Endothelial cell of umbilical vein (primary cell): ENCODE results near the gene CREB3. TPM values are rescaled to one million over a fixed set of nuclear protein-coding genes. Genes with fewer than 3 reads are reported as not detected.

Source experiments
- BruUV-seq: library from RNA; stranded (reverse); fragments of 400-500 nt; replicated peaks from 2 replicates; lab custom pipeline; 2021; lab: Mats Ljungman, UMichigan
- CTCF ChIA-PET: fragments of 300-600, 350-600 bp; sonication (Branson Sonifier 250); formaldehyde crosslinking; loops from one replicate; lab custom pipeline; 2021; ENCODE audit warnings: antibody characterized with exemption, inconsistent platforms; lab: Charles Lee
- POLR2A ChIA-PET: fragments of 300-600, 350-600 bp; sonication (Branson Sonifier 250); formaldehyde crosslinking; loops from one replicate; lab custom pipeline; 2021; ENCODE audit warnings: antibody characterized with exemption, inconsistent platforms; lab: Charles Lee
- DNase-seq: peaks from one replicate; pipeline ENCODE4 v3.0.0-alpha.2; 2011; ENCODE audit warnings: low read depth, low spot score
- FAIRE-seq: peaks from 2 replicates; lab custom pipeline; 2011; peaks lifted over from hg19 to GRCh38; lab: Jason Lieb, UNC
- H2AFZ ChIP-seq: 2 replicates; pipeline ENCODE4 v1.6.0; 2012; ENCODE audit warnings: low read depth, low read length, control low read depth, inconsistent platforms
- H3K27ac ChIP-seq: 2 replicates; pipeline ENCODE4 v1.5.1; 2011; ENCODE audit warnings: low read depth, mild to moderate bottlenecking, control low read depth, low read length, moderate library complexity; ENCODE audit not compliant: insufficient read depth
- H3K27me3 ChIP-seq, 2 experiments: 2 replicates each; pipeline versions ENCODE4 v1.6.0 to v1.6.1; 2011; ENCODE audit warnings: low read length in 2 of 2, mixed read lengths in 1 of 2; ENCODE audit not compliant: control insufficient read depth in 2 of 2, insufficient read depth in 2 of 2
- H3K36me3 ChIP-seq, 2 experiments: 2 replicates in 1 of 2; 3 replicates in 1 of 2; pipeline ENCODE4 v1.5.1; 2011; ENCODE audit warnings: low read length in 2 of 2, mild to moderate bottlenecking in 1 of 2, moderate library complexity in 1 of 2; ENCODE audit not compliant: control insufficient read depth in 2 of 2, insufficient read depth in 2 of 2; ENCODE audit errors: extremely low read depth in 1 of 2
- H3K4me1 ChIP-seq: 3 replicates; pipeline ENCODE4 v1.5.1; 2011; ENCODE audit warnings: mild to moderate bottlenecking, low read length; ENCODE audit not compliant: control insufficient read depth, insufficient read depth; ENCODE audit errors: extremely low read depth
- H3K4me2 ChIP-seq: 2 replicates; pipeline ENCODE4 v1.6.1; 2011; ENCODE audit warnings: low read length, control low read depth, mixed read lengths; ENCODE audit not compliant: insufficient read depth
- H3K4me3 ChIP-seq, 3 experiments: fragments of 200-600 bp in 1 of 3; sonication (generic), shearing (Covaris generic) in 1 of 3; replicated peaks in 1 of 3; 2 replicates each; pipeline ENCODE4 v1.5.1; 2011 to 2016; ENCODE audit warnings: control low read depth in 3 of 3, low read length in 3 of 3, mild to moderate bottlenecking in 2 of 3, inconsistent platforms in 1 of 3, low read depth in 1 of 3, moderate library complexity in 1 of 3; ENCODE audit not compliant: insufficient read depth in 1 of 3
- H3K79me2 ChIP-seq: 2 replicates; pipeline ENCODE4 v1.6.0; 2012; ENCODE audit warnings: low read length, inconsistent platforms; ENCODE audit not compliant: control insufficient read depth, insufficient read depth
- H3K9ac ChIP-seq: replicated peaks from 2 replicates; pipeline ENCODE3; 2011; ENCODE audit warnings: low read length, control low read depth; ENCODE audit not compliant: insufficient read depth; ENCODE audit errors: extremely low read depth
- H3K9me1 ChIP-seq: replicated peaks from 3 replicates; pipeline ENCODE4 v1.6.0; 2011; ENCODE audit warnings: mild to moderate bottlenecking, low read length; ENCODE audit not compliant: control insufficient read depth, insufficient read depth; ENCODE audit errors: extremely low read depth
- H3K9me3 ChIP-seq: replicated peaks from 2 replicates; pipeline ENCODE4 v1.5.1; 2012; ENCODE audit warnings: low read length, inconsistent platforms; ENCODE audit not compliant: control insufficient read depth, insufficient read depth
- H4K20me1 ChIP-seq: replicated peaks from 2 replicates; pipeline ENCODE3; 2011; ENCODE audit warnings: mild to moderate bottlenecking, low read length; ENCODE audit not compliant: control insufficient read depth, insufficient read depth; ENCODE audit errors: extremely low read depth
- CTCF ChIP-seq, 2 donors: IDR thresholded peaks; 1 replicate in 1 of 2; 2 replicates in 1 of 2; pipeline ENCODE4 v1.5.1; 2011; ENCODE audit warnings: low read length in 2 of 2, mild to moderate bottlenecking in 2 of 2, moderate library complexity in 2 of 2, control low read depth in 1 of 2, inconsistent platforms in 1 of 2, low read depth in 1 of 2; ENCODE audit not compliant: insufficient read depth in 1 of 2; ENCODE audit errors: extremely low read depth in 1 of 2
- EZH2 ChIP-seq: IDR thresholded peaks from 2 replicates; pipeline ENCODE4 v1.6.1; 2012; ENCODE audit warnings: borderline replicate concordance, low read depth, mild to moderate bottlenecking, moderate library complexity, low read length, inconsistent platforms; ENCODE audit not compliant: severe bottlenecking
- FOS ChIP-seq: IDR thresholded peaks from 2 replicates; pipeline ENCODE4 v1.6.1; 2011; ENCODE audit warnings: mild to moderate bottlenecking, low read length, moderate library complexity, borderline replicate concordance; ENCODE audit not compliant: insufficient read depth
- POLR2A ChIP-seq: IDR thresholded peaks from 2 replicates; pipeline ENCODE4 v1.6.1; 2012; ENCODE audit warnings: low read depth, mild to moderate bottlenecking, control low read depth, low read length
- POLR2AphosphoS5 ChIP-seq: IDR thresholded peaks from 2 replicates; pipeline ENCODE4 v1.6.1; 2012; ENCODE audit warnings: low read depth, mild to moderate bottlenecking, control low read depth, low read length, moderate library complexity; ENCODE audit not compliant: insufficient read depth
- dilution Hi-C: fragments of 300-500 bp; cut with MboI; formaldehyde crosslinking; loops from one replicate; pipeline ENCODE4 v1.15.0; 2019; ENCODE audit warnings: low sequenced_read_pairs; ENCODE audit not compliant: extremely low pct_ligation_motif_present
- intact Hi-C: fragments of 100-400 bp; cut with micrococcal nuclease; formaldehyde crosslinking; loops from one replicate; pipeline ENCODE4 v1.10.0; 2022
- polyA plus RNA-seq, 4 experiments: library from polyadenylated mRNA; depleted of rRNA in 3 of 4; stranded (reverse) in 3 of 4; unstranded in 1 of 4; fragments of >200 nt; gene quantifications; 2 replicates each; pipeline versions ENCODE4 v1.2.1 to v1.2.3, GENCODE V29; 2011 to 2012; ENCODE audit warnings: missing spikeins in 1 of 4
- total RNA-seq: library from RNA; stranded (reverse); gene quantifications from 2 replicates; pipeline ENCODE4 v1.2.3, GENCODE V29; 2021

Gene CREB3
- total and polyA plus RNA-seq, 2 donors (not counting 3 experiments of a cell fraction or from before 2014, with no cell fraction given) = 39.8 to 52.1 TPM

DNA sequence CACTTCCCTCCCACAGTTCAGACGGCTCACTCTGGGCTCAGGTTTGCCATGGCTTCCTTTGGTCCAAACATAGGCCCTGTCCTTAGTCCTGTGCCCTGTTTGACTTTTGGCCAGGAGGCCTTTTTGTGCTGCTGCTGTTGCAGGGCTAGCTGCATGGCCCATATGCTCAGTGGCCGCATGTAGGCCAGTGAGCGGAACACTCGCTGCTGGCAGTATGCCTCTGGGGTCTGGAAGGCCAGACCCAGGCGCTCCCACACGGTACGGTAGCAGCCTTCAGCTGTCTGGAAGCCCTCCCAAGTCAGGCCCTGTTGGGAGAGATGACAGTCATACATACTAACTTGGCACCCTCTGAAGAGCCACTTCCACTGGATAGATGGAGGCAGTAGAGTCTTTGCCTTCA lies 4.7 kb downstream of the CREB3 start:
- ChIA-PET CTCF (interaction anchor here (1.0 to 5.3 kb wide), 7 partner anchors 10 to 89 kb away, joined by 3 to 86 read pairs (median 8); partner anchors contain the start of genes GBA2 and RGP1), POLR2A (no interaction called here)
- Histone ChIP-seq H2AFZ (no peak overlapping the region), H3K4me3 (no peak overlapping the region), H3K79me2 (peaks cover 41% of the 10 kb centered on the region), H3K4me2 (no peak overlapping the region), H3K9me3 (no peaks in the 10 kb centered on the region), H3K9me1 (no peaks in the 10 kb centered on the region), H3K4me1 (peaks cover 14% of the 10 kb centered on the region), H4K20me1 (no peaks in the 10 kb centered on the region), H3K9ac (no peak overlapping the region), H3K36me3 (peaks cover 41 to 60% of the 10 kb centered on the region in 2 experiments), H3K27ac (no peak overlapping the region), H3K27me3 (no peaks in the 10 kb centered on the region)
- DNase-seq = no peak
- BruUV-seq = TSS peak; percentile 33
- TF ChIP-seq FOS (no peak), POLR2A (no peak), POLR2AphosphoS5 (peak; percentile 7), CTCF (IDR thresholded peaks at IDR 0.05; ENCODE audit: extremely low read depth in 1 of 2, insufficient read depth in 1 of 2, low read depth in 1 of 2, low read length in 2 of 2) (no peak)
- intact Hi-C loops (no loop called here), dilution Hi-C loops (no loop called here)
- FAIRE-seq = no peak

DNA sequence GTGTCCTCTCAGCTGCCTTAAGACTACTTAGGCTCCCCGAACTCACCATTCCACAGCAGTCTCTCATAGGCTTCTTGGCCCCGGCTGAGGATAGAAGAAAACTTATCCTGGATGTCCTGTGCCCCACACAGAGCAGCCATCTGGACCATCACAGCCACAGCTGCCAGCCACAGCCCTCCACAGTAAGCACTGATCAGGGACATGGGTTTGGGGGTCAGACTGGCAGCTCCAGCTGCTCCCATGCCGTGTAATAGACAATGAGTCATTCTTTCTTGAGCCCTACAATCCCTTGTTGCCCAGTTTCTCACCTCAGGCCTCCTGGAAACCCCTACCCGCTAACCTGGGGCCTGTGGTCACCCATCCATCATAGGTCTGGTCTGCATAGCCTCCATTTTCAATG lies 5.7 kb downstream of the CREB3 start:
- Histone ChIP-seq H3K9me3 (no peaks in the 10 kb centered on the region), H3K27ac (no peak overlapping the region), H2AFZ (no peak overlapping the region), H3K79me2 (peaks cover 47% of the 10 kb centered on the region), H3K9ac (no peak overlapping the region), H3K27me3 (no peaks in the 10 kb centered on the region), H3K9me1 (no peaks in the 10 kb centered on the region), H4K20me1 (no peaks in the 10 kb centered on the region), H3K36me3 (peaks cover 44 to 65% of the 10 kb centered on the region in 2 experiments), H3K4me2 (no peak overlapping the region), H3K4me3 (no peak overlapping the region), H3K4me1 (peaks cover 12% of the 10 kb centered on the region)
- dilution Hi-C loops = no loop called here
- no peak for TF ChIP-seq EZH2
- TF ChIP-seq POLR2AphosphoS5 = no peak
- no peak for TF ChIP-seq CTCF (IDR thresholded peaks at IDR 0.05; ENCODE audit: extremely low read depth in 1 of 2, insufficient read depth in 1 of 2, low read depth in 1 of 2, low read length in 2 of 2)
- ChIA-PET POLR2A (no interaction called here), CTCF (interaction anchor here (1.0 to 5.3 kb wide), 6 partner anchors 9 to 74 kb away, joined by 3 to 86 read pairs (median 9); partner anchors contain the start of genes GBA2, RGP1 and SPAG8)
- intact Hi-C loops = no loop called here
- DNase-seq (no peak), FAIRE-seq (no peak)
- BruUV-seq = no TSS peak
